Measurements from ENCODE around the gene SPRR5. TPM values are rescaled to one million over a fixed set of nuclear protein-coding genes. Genes with fewer than 3 reads are reported as not detected.

SPRR5 gene
- total RNA-seq: not detected
- long read RNA-seq: 0 reads

- intact Hi-C loops (cut with DNase I): no loop called here
- 51% methylated on average over 4 of the region's 4 CpGs for WGBS (ENCODE audit: insufficient coverage, low coverage, low lambda C conversion rate, missing lambda C conversion rate)
- H3K27me3 ChIP-seq: no peaks in the 10 kb centered on the region
- no peaks in the 10 kb centered on the region for H3K9me3 ChIP-seq
- no peak for DNase-seq
- no peak for ATAC-seq
- H3K27ac ChIP-seq: no peak within 1 kb of the TSS
- H3K4me3 ChIP-seq: no peak within 1 kb of the TSS
- TF ChIP-seq POLR2A (IDR thresholded peaks at IDR 0.05) (no peak), CTCF (IDR thresholded peaks at IDR 0.05) (no peak)
- H3K36me3 ChIP-seq: no peaks in the 10 kb centered on the region
- peaks cover 0 to 9% (median 0%) of the 10 kb centered on the region in 4 donors for H3K4me1 ChIP-seq
Observed at GRCh38 chr1:152946651-152947256, at the start of gene SPRR5. SPRR5 (plus strand) TSS chr1:152947206; CDS start chr1:152948555, 1,349 bp downstream.

GRCh38 chr1:152899027-152899426 is 48.0 kb upstream of the SPRR5 start:
- no peak overlapping the region for H3K27ac ChIP-seq
- ATAC-seq: no peak
- DNase-seq: no peak
- H3K27me3 ChIP-seq: no peaks in the 10 kb centered on the region
- no peaks in the 10 kb centered on the region for H3K36me3 ChIP-seq
- intact Hi-C loops (cut with DNase I): no loop called here
- no peak overlapping the region for H3K4me3 ChIP-seq
- no peak for TF ChIP-seq POLR2A (IDR thresholded peaks at IDR 0.05)
- TF ChIP-seq CTCF (IDR thresholded peaks at IDR 0.05): no peak
- no peaks in the 10 kb centered on the region for H3K4me1 ChIP-seq
- WGBS (ENCODE audit: insufficient coverage, low coverage, low lambda C conversion rate, missing lambda C conversion rate): 56% methylated on average over 4 of the region's 4 CpGs
- H3K9me3 ChIP-seq: no peaks in the 10 kb centered on the region

- Histone ChIP-seq H3K4me1 (no peaks in the 10 kb centered on the region), H3K36me3 (no peaks in the 10 kb centered on the region), H3K27ac (no peak overlapping the region), H3K9me3 (no peaks in the 10 kb centered on the region), H3K4me3 (no peak overlapping the region), H3K27me3 (no peaks in the 10 kb centered on the region)
- ATAC-seq: no peak
- intact Hi-C loops (cut with DNase I): no loop called here
- TF ChIP-seq POLR2A (IDR thresholded peaks at IDR 0.05): no peak
- no peak for TF ChIP-seq CTCF (IDR thresholded peaks at IDR 0.05)
- DNase-seq: no peak
- 63% methylated on average over 1 of the region's 2 CpGs for WGBS (ENCODE audit: insufficient coverage, low coverage, low lambda C conversion rate, missing lambda C conversion rate)
Observed at GRCh38 chr1:152899883-152900282, 47.1 kb upstream of the SPRR5 start.

GRCh38 chr1:152901631-152902030 is 45.4 kb upstream of the SPRR5 start:
- 25% methylated on average over 3 of the region's 5 CpGs for WGBS (ENCODE audit: insufficient coverage, low coverage, low lambda C conversion rate, missing lambda C conversion rate)
- Histone ChIP-seq H3K4me3 (no peak overlapping the region), H3K9me3 (no peaks in the 10 kb centered on the region), H3K27me3 (no peaks in the 10 kb centered on the region), H3K36me3 (no peaks in the 10 kb centered on the region), H3K4me1 (no peaks in the 10 kb centered on the region), H3K27ac (no peak overlapping the region)
- intact Hi-C loops (cut with DNase I): no loop called here
- TF ChIP-seq CTCF (IDR thresholded peaks at IDR 0.05) (no peak), POLR2A (IDR thresholded peaks at IDR 0.05) (no peak)
- ATAC-seq: no peak
- no peak for DNase-seq

GRCh38 chr1:152902636-152903035 is 44.4 kb upstream of the SPRR5 start:
- ATAC-seq (no peak), DNase-seq (no peak)
- Histone ChIP-seq H3K36me3 (no peaks in the 10 kb centered on the region), H3K27ac (no peak overlapping the region), H3K9me3 (no peaks in the 10 kb centered on the region), H3K4me1 (no peaks in the 10 kb centered on the region), H3K27me3 (no peaks in the 10 kb centered on the region), H3K4me3 (no peak overlapping the region)
- TF ChIP-seq CTCF (IDR thresholded peaks at IDR 0.05) (no peak), POLR2A (IDR thresholded peaks at IDR 0.05) (no peak)
- WGBS (ENCODE audit: insufficient coverage, low coverage, low lambda C conversion rate, missing lambda C conversion rate): 54% methylated on average over 2 of the region's 4 CpGs
- intact Hi-C loops (cut with DNase I): no loop called here
